ENCODE measurements around the gene ZFAND2B.

- TF ChIP-seq REST (IDR thresholded peaks at IDR 0.05; ENCODE audit: insufficient read depth in 1 of 2, low read depth in 2 of 2, low read length in 2 of 2): no peak
- no peak for TF ChIP-seq POLR2AphosphoS5 (IDR thresholded peaks at IDR 0.05; ENCODE audit: low read depth, low read length)
- no peak for TF ChIP-seq SIN3A (IDR thresholded peaks at IDR 0.05; ENCODE audit: borderline replicate concordance, insufficient read depth, low read length)
- no peak for TF ChIP-seq TAF1 (IDR thresholded peaks at IDR 0.05; ENCODE audit: borderline replicate concordance, insufficient read depth, low read length)
- no peak for TF ChIP-seq FOXP2 (optimal IDR thresholded peaks at IDR 0.05; ENCODE audit: borderline replicate concordance, extremely low read depth, extremely low read length, insufficient read depth)
Observed at GRCh38 chr2:219178377-219179175, 28.0 kb upstream of the ZFAND2B start.
